T-helper 1 cell treated with Interleukin-12 subunit alpha and Interleukin-12 subunit beta and Interleukin-4 antibody, amounts not matched to agents 30 μg/mL and 1 μg/mL, for 36 hours (primary cell): ENCODE measurements around the gene HOXC12.

Source experiments
- H3K27ac Mint-ChIP-seq: one replicate; pipeline ENCODE4 v1.8.0; 2021; ENCODE audit warnings: mild to moderate bottlenecking, mixed read lengths
- H3K27me3 Mint-ChIP-seq: one replicate; pipeline ENCODE4 v1.8.0; 2021; ENCODE audit warnings: low read depth, mixed read lengths
- H3K36me3 Mint-ChIP-seq: one replicate; pipeline ENCODE4 v1.8.0; 2021; ENCODE audit warnings: low read depth, mixed read lengths
- H3K4me1 Mint-ChIP-seq: one replicate; pipeline ENCODE4 v1.8.0; 2021; ENCODE audit warnings: low read depth, mixed read lengths
- H3K4me3 Mint-ChIP-seq: one replicate; pipeline ENCODE4 v1.8.0; 2021; ENCODE audit warnings: mild to moderate bottlenecking, moderate library complexity, mixed read lengths
- H3K9me3 Mint-ChIP-seq: one replicate; pipeline ENCODE4 v1.8.0; 2021; ENCODE audit warnings: mixed read lengths

Gene HOXC12

GRCh38 chr12:53997204-53998109 lies 42.8 kb downstream of the HOXC12 start:
- Mint-ChIP-seq H3K4me1 (peaks cover 15% of the 10 kb centered on the region), H3K27ac (no peak overlapping the region), H3K36me3 (peaks cover 5% of the 10 kb centered on the region), H3K9me3 (no peaks in the 10 kb centered on the region), H3K27me3 (peaks cover 96% of the 10 kb centered on the region), H3K4me3 (peak overlapping the region; percentile 11)

GRCh38 chr12:53998110-53998899 lies 43.6 kb downstream of the HOXC12 start:
- peaks cover 5% of the 10 kb centered on the region for H3K36me3 Mint-ChIP-seq
- peak overlapping the region; percentile 20 for H3K27ac Mint-ChIP-seq
- H3K4me3 Mint-ChIP-seq, result peak overlapping the region; percentile 14
- H3K9me3 Mint-ChIP-seq, result no peaks in the 10 kb centered on the region
- H3K4me1 Mint-ChIP-seq, result peaks cover 15% of the 10 kb centered on the region
- H3K27me3 Mint-ChIP-seq, result peaks cover 96% of the 10 kb centered on the region

GRCh38 chr12:53998900-53999236 lies 44.2 kb downstream of the HOXC12 start:
- peaks cover 4% of the 10 kb centered on the region for H3K36me3 Mint-ChIP-seq
- no peaks in the 10 kb centered on the region for H3K9me3 Mint-ChIP-seq
- no peak overlapping the region for H3K4me3 Mint-ChIP-seq
- peak overlapping the region; percentile 20 for H3K27ac Mint-ChIP-seq
- H3K27me3 Mint-ChIP-seq, result peaks cover 96% of the 10 kb centered on the region
- peaks cover 15% of the 10 kb centered on the region for H3K4me1 Mint-ChIP-seq

GRCh38 chr12:53999559-54000115 lies 44.9 kb downstream of the HOXC12 start:
- Mint-ChIP-seq H3K36me3 (peaks cover 1% of the 10 kb centered on the region), H3K27ac (peak overlapping the region; percentile 20), H3K4me3 (no peak overlapping the region), H3K27me3 (peaks cover 96% of the 10 kb centered on the region), H3K4me1 (peaks cover 13% of the 10 kb centered on the region), H3K9me3 (no peaks in the 10 kb centered on the region)

GRCh38 chr12:54000116-54001114 lies 45.7 kb downstream of the HOXC12 start, which contains the start of gene HOXC9:
TSS of gene HOXC9 (plus strand) at chr12:54000161. CDS start at chr12:54000189, 28 bp downstream.
- no peak within 1 kb of the TSS for H3K4me3 Mint-ChIP-seq
- H3K27ac Mint-ChIP-seq, result peak within 1 kb of the TSS; percentile 20
- H3K36me3 Mint-ChIP-seq, result no peaks in the 10 kb centered on the region
- peaks cover 96% of the 10 kb centered on the region for H3K27me3 Mint-ChIP-seq
- H3K4me1 Mint-ChIP-seq, result peaks cover 7% of the 10 kb centered on the region
- H3K9me3 Mint-ChIP-seq, result no peaks in the 10 kb centered on the region

- H3K27ac Mint-ChIP-seq, result peak overlapping the region; percentile 3
- no peaks in the 10 kb centered on the region for H3K9me3 Mint-ChIP-seq
- H3K4me1 Mint-ChIP-seq, result peaks cover 8% of the 10 kb centered on the region
- H3K4me3 Mint-ChIP-seq, result no peak overlapping the region
- no peaks in the 10 kb centered on the region for H3K36me3 Mint-ChIP-seq
- H3K27me3 Mint-ChIP-seq, result peaks cover 96% of the 10 kb centered on the region
Observed at GRCh38 chr12:54001283-54002187, 46.8 kb downstream of the HOXC12 start.

GRCh38 chr12:54002278-54002914 lies 47.7 kb downstream of the HOXC12 start:
- no peaks in the 10 kb centered on the region for H3K9me3 Mint-ChIP-seq
- no peaks in the 10 kb centered on the region for H3K36me3 Mint-ChIP-seq
- H3K4me1 Mint-ChIP-seq, result peaks cover 11% of the 10 kb centered on the region
- H3K4me3 Mint-ChIP-seq, result no peak overlapping the region
- H3K27ac Mint-ChIP-seq, result peak overlapping the region; percentile 7
- peaks cover 97% of the 10 kb centered on the region for H3K27me3 Mint-ChIP-seq

- Mint-ChIP-seq H3K4me3 (no peak overlapping the region), H3K36me3 (no peaks in the 10 kb centered on the region), H3K4me1 (peaks cover 7% of the 10 kb centered on the region), H3K27me3 (peaks cover 97% of the 10 kb centered on the region), H3K27ac (no peak overlapping the region), H3K9me3 (no peaks in the 10 kb centered on the region)
Observed at GRCh38 chr12:54002915-54003389, 48.2 kb downstream of the HOXC12 start.

- H3K27me3 Mint-ChIP-seq, result peaks cover 97% of the 10 kb centered on the region
- H3K27ac Mint-ChIP-seq, result no peak overlapping the region
- no peak overlapping the region for H3K4me3 Mint-ChIP-seq
- H3K9me3 Mint-ChIP-seq, result no peaks in the 10 kb centered on the region
- peaks cover 7% of the 10 kb centered on the region for H3K4me1 Mint-ChIP-seq
- no peaks in the 10 kb centered on the region for H3K36me3 Mint-ChIP-seq
Observed at GRCh38 chr12:54003625-54004024, 48.9 kb downstream of the HOXC12 start.

GRCh38 chr12:54004063-54004840 lies 49.5 kb downstream of the HOXC12 start:
- H3K36me3 Mint-ChIP-seq, result no peaks in the 10 kb centered on the region
- no peak overlapping the region for H3K4me3 Mint-ChIP-seq
- H3K27ac Mint-ChIP-seq, result no peak overlapping the region
- H3K27me3 Mint-ChIP-seq, result peaks cover 96% of the 10 kb centered on the region
- no peaks in the 10 kb centered on the region for H3K9me3 Mint-ChIP-seq
- peaks cover 9% of the 10 kb centered on the region for H3K4me1 Mint-ChIP-seq

GRCh38 chr12:54004841-54005530 lies 50.3 kb downstream of the HOXC12 start:
- Mint-ChIP-seq H3K27ac (no peak overlapping the region), H3K4me3 (no peak overlapping the region), H3K4me1 (peaks cover 12% of the 10 kb centered on the region), H3K36me3 (no peaks in the 10 kb centered on the region), H3K9me3 (no peaks in the 10 kb centered on the region), H3K27me3 (peaks cover 96% of the 10 kb centered on the region)

- Mint-ChIP-seq H3K27me3 (peaks cover 98% of the 10 kb centered on the region), H3K9me3 (no peaks in the 10 kb centered on the region), H3K36me3 (no peaks in the 10 kb centered on the region), H3K4me3 (no peak overlapping the region), H3K4me1 (peaks cover 12% of the 10 kb centered on the region), H3K27ac (no peak overlapping the region)
Observed at GRCh38 chr12:54005531-54005852, 50.8 kb downstream of the HOXC12 start.
